MM.1S (cell line): ENCODE data around the gene HIVEP2.

ENCODE experiments used
- CTCF ChIP-seq: fragments of 300-600 bp; sonication (generic); IDR thresholded peaks from 2 replicates; pipeline ENCODE4 v1.5.1; 2016; ENCODE audit warnings: antibody characterized with exemption, low read length, mixed read lengths
- EZH2phosphoT487 ChIP-seq: fragments of 300-600 bp; sonication (generic); IDR thresholded peaks from 2 replicates; pipeline ENCODE4 v1.6.1; 2018; ENCODE audit warnings: antibody characterized with exemption, low read length

GRCh38 chr6:142860498-142860897 lies 84.5 kb downstream of the HIVEP2 start:
- TF ChIP-seq CTCF (no peak), EZH2phosphoT487 (no peak)
